K562 (cell line): ENCODE measurements around the gene FMN2. TPM values are rescaled to one million over a fixed set of nuclear protein-coding genes. Genes with fewer than 3 reads are reported as not detected.

Experiments used
- ATAC-seq: fragments of 200-7000 bp; cut with Tn5 transposase; 3 replicates; pipeline ENCODE4 v1.9.1; 2020; ENCODE audit warnings: moderate library complexity
- BruUV-seq: library from RNA; stranded (reverse); fragments of 400-500 nt; replicated peaks from 2 replicates; lab custom pipeline; 2021; lab: Mats Ljungman, UMichigan
- CTCF ChIA-PET: fragments of 300-600 bp; formaldehyde crosslinking; extraction: SDS; loops from one replicate; lab custom pipeline; 2021; ENCODE audit warnings: low intra/inter-chr PET ratio; lab: Yijun Ruan, JAX
- POLR2A ChIA-PET: fragments of 300-600, 350-650 bp; sonication (Branson Sonifier 250); formaldehyde crosslinking; extraction: SDS; loops from one replicate; lab custom pipeline; 2021; ENCODE audit warnings: antibody characterized with exemption, inconsistent platforms; lab: Yijun Ruan, JAX
- DNase-seq, 4 experiments: peaks; one replicate each; pipeline versions ENCODE4 v3.0.0 to v3.0.0-alpha.2; 2011 to 2018; ENCODE audit warnings: low spot score in 3 of 4, mixed read lengths in 3 of 4; ENCODE audit errors: extremely low read depth in 1 of 4
- FAIRE-seq: peaks from 2 replicates; lab custom pipeline; 2011; peaks lifted over from hg19 to GRCh38; lab: Jason Lieb, UNC
- H2AFZ ChIP-seq: 2 replicates; pipeline ENCODE4 v1.6.0; 2011; ENCODE audit warnings: low read depth, low read length, control low read depth, inconsistent platforms
- H3K27ac ChIP-seq: fragments of 200-600 bp; 3 replicates; pipeline ENCODE4 v1.8.0; 2011; ENCODE audit warnings: low read depth, mild to moderate bottlenecking, control low read depth, inconsistent platforms, low read length, moderate library complexity, mixed read lengths; ENCODE audit errors: extremely low read depth
- H3K27me3 ChIP-seq, 2 experiments: fragments of 300-600 bp in 1 of 2; 2 replicates in 1 of 2; 3 replicates in 1 of 2; pipeline versions ENCODE4 v1.6.0 to v1.8.0; 2011; ENCODE audit warnings: inconsistent platforms in 2 of 2, low read length in 2 of 2, mild to moderate bottlenecking in 1 of 2, mixed read lengths in 1 of 2, moderate library complexity in 1 of 2; ENCODE audit not compliant: control insufficient read depth in 2 of 2, insufficient read depth in 2 of 2
- H3K36me3 ChIP-seq: fragments of 300-600 bp; 3 replicates; pipeline ENCODE4 v1.8.0; 2011; ENCODE audit warnings: mild to moderate bottlenecking, low read length, inconsistent platforms; ENCODE audit not compliant: control insufficient read depth, insufficient read depth
- H3K4me1 ChIP-seq, 2 experiments: fragments of 200-600 bp in 1 of 2; replicated peaks in 1 of 2; 2 replicates in 1 of 2; 3 replicates in 1 of 2; pipeline versions ENCODE4 v1.5.1 to v1.8.0; 2011; ENCODE audit warnings: inconsistent platforms in 2 of 2, low read length in 2 of 2, mild to moderate bottlenecking in 1 of 2, mixed read lengths in 1 of 2, moderate library complexity in 1 of 2; ENCODE audit not compliant: control insufficient read depth in 2 of 2, insufficient read depth in 2 of 2
- H3K4me2 ChIP-seq: 2 replicates; pipeline ENCODE4 v1.6.1; 2011; ENCODE audit warnings: low read length, control low read depth, inconsistent platforms, mixed read lengths; ENCODE audit not compliant: insufficient read depth
- H3K4me3 ChIP-seq: fragments of 200-600 bp; sonication (generic), shearing (Covaris generic); 2 replicates; pipeline ENCODE4 v1.5.1; 2016; ENCODE audit warnings: control low read depth, inconsistent platforms
- H3K79me2 ChIP-seq: fragments of 200-600 bp; 3 replicates; pipeline ENCODE4 v1.8.0; 2011; ENCODE audit warnings: low read length, inconsistent platforms; ENCODE audit not compliant: control insufficient read depth, insufficient read depth
- H3K9ac ChIP-seq, 2 experiments: 2 replicates each; pipeline versions ENCODE4 v1.6.0 to v1.6.1; 2011; ENCODE audit warnings: low read depth in 2 of 2, low read length in 2 of 2, control low read depth in 1 of 2, inconsistent platforms in 1 of 2, mild to moderate bottlenecking in 1 of 2, mixed read lengths in 1 of 2; ENCODE audit not compliant: insufficient read depth in 1 of 2
- H3K9me1 ChIP-seq: one replicate; pipeline ENCODE4 v1.6.0; 2011; ENCODE audit warnings: inconsistent platforms, mild to moderate bottlenecking, low read length, moderate library complexity; ENCODE audit not compliant: control insufficient read depth, insufficient read depth
- H3K9me3 ChIP-seq: replicated peaks from 2 replicates; pipeline ENCODE4 v1.5.1; 2011; ENCODE audit warnings: low read depth, low read length, inconsistent platforms; ENCODE audit not compliant: control insufficient read depth, insufficient read depth
- H4K20me1 ChIP-seq: replicated peaks from 2 replicates; pipeline ENCODE4 v1.6.1; 2011; ENCODE audit warnings: low read length, inconsistent platforms, mixed read lengths; ENCODE audit not compliant: control insufficient read depth, insufficient read depth
- CAMTA2 ChIP-seq: fragments of 250-450 bp; sonication (Bioruptor Pico); conservative IDR thresholded peaks from 2 replicates; pipeline ENCODE4 v1.5.1; 2022
- CCAR2 ChIP-seq: fragments of 200-400 bp; formaldehyde crosslinking; IDR thresholded peaks from 2 replicates; pipeline ENCODE4 v1.6.1; 2017; ENCODE audit warnings: mild to moderate bottlenecking, low read depth, low read length
- DPF2 ChIP-seq: fragments of 450-650 bp; IDR thresholded peaks from 2 replicates; pipeline ENCODE4 v1.6.1; 2016
- FOXK1 ChIP-seq: sonication (generic); formaldehyde crosslinking; IDR thresholded peaks from 2 replicates; pipeline ENCODE4 v1.8.0; 2022; ENCODE audit warnings: missing genetic modification reagents, mild to moderate bottlenecking, borderline replicate concordance
- HMGN3 ChIP-seq: IDR thresholded peaks from 2 replicates; pipeline ENCODE4 v1.6.1; 2011; ENCODE audit warnings: borderline replicate concordance, low read depth, mild to moderate bottlenecking, mixed read lengths, low read length; ENCODE audit not compliant: insufficient read length; ENCODE audit errors: extremely low read depth
- POLR3G ChIP-seq: IDR thresholded peaks from 2 replicates; pipeline ENCODE4 v1.6.1; 2011; ENCODE audit not compliant: insufficient read length, insufficient replicate concordance; ENCODE audit errors: extremely low read depth
- ZNF41 ChIP-seq: fragments of 250-450 bp; sonication (Bioruptor Pico); conservative IDR thresholded peaks from 2 replicates; pipeline ENCODE4 v1.4.0; 2020; ENCODE audit warnings: mild to moderate bottlenecking
- ZNF445 ChIP-seq: fragments of 250-450 bp; sonication (Bioruptor Pico); IDR thresholded peaks from 2 replicates; pipeline ENCODE4 v1.4.0; 2020; ENCODE audit warnings: low read depth, mild to moderate bottlenecking, moderate library complexity
- WGBS: fragments of 100-300 bp; shearing (Covaris generic); methylation state at CpG from one replicate; pipeline ENCODE4 v1.1.6; 2016; ENCODE audit warnings: low coverage, mixed read lengths; ENCODE audit not compliant: insufficient coverage; ENCODE audit errors: missing lambda C conversion rate; 5-methylcytosine and 5-hydroxymethylcytosine counted together
- in situ Hi-C: fragments of 300-500 bp; cut with MboI; formaldehyde crosslinking; loops from 4 replicates; pipeline ENCODE4 v1.15.0; 2018; ENCODE audit warnings: inconsistent platforms, mixed read lengths
- intact Hi-C: fragments of 100-400 bp; cut with micrococcal nuclease; formaldehyde crosslinking; loops from 2 replicates; pipeline ENCODE4 v1.14.2; 2022
- polyA plus RNA-seq, 8 experiments: library from polyadenylated mRNA; depleted of rRNA in 4 of 8; stranded (reverse) in 5 of 8; unstranded in 3 of 8; fragments of >200 nt; fragmentation: Nextera tagmentation in 2 of 8; fragmentation: Illumina TruSeq in 1 of 8; extraction: Ambion mirVana in 2 of 8; extraction: Trizol in 1 of 8; gene quantifications; 2 replicates each; pipeline versions ENCODE4 v1.2.1 to v1.2.3, GENCODE V29; 2011 to 2014; ENCODE audit warnings: inconsistent platforms in 1 of 8, missing spikeins in 1 of 8
- total RNA-seq, 7 experiments: library from RNA; depleted of rRNA in 6 of 7; stranded (reverse); fragments of >200 nt in 6 of 7; fragmentation: Illumina TruSeq in 2 of 7; extraction: Trizol in 2 of 7; gene quantifications; 2 replicates each; pipeline versions ENCODE4 v1.2.1 to v1.2.3, GENCODE V29; 2011 to 2021; ENCODE audit warnings: low replicate concordance in 1 of 7
- TF ChIP-seq, protein P1 (sequence below): sonication (generic); formaldehyde crosslinking; IDR thresholded peaks from 2 replicates; pipeline ENCODE4 v1.9.0; 2022; ENCODE audit warnings: mild to moderate bottlenecking, missing genetic modification reagents
- TF ChIP-seq, protein P2 (sequence below): fragments of 250-450 bp; sonication (Bioruptor Pico); IDR thresholded peaks from 2 replicates; pipeline ENCODE4 v1.8.0; 2021; ENCODE audit warnings: moderate library complexity, mild to moderate bottlenecking, inconsistent platforms

Gene FMN2
- total and polyA plus RNA-seq, 9 of the 15 experiments (the other 6 are each of a cell fraction or from before 2014, with no cell fraction given) = 0.15 to 0.45 (median 0.16) TPM; not detected in 3

DNA sequence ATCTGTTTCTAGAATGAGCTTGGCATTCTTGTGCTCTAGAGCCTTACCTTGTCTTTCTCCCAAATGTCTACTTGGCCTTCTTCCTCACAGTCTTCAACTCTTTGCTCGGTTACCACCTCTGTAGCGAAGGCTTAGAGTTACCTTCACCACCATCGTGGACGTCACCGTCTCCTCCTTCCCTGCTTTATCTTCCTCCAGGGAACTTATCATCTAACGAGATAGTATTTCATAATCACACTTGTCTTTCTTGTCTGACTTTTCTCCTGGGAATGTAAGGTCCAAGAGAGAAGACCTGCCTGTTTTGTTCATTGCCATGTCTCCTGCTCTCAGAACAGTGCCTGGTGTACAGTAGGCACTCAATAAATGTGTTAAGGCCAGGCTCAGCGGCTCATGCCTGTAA, 404.7 kb downstream of the FMN2 start:
- Histone ChIP-seq H3K79me2 (no peaks in the 10 kb centered on the region), H3K9ac (no peak overlapping the region), H3K9me1 (no peaks in the 10 kb centered on the region), H2AFZ (no peak overlapping the region), H4K20me1 (no peaks in the 10 kb centered on the region), H3K4me2 (no peak overlapping the region), H3K27ac (no peak overlapping the region), H3K9me3 (no peaks in the 10 kb centered on the region; the same call in 1 of the 2 replicates), H3K36me3 (no peaks in the 10 kb centered on the region), H3K27me3 (no peaks in the 10 kb centered on the region), H3K4me1 (peaks cover 0 to 10% of the 10 kb centered on the region in 2 experiments; a peak in 2 of 5 replicates), H3K4me3 (no peak overlapping the region)
- CTCF ChIA-PET = no interaction called here
- DNase-seq (no peak), ATAC-seq (no peak), FAIRE-seq (no peak)
- 6% methylated on average over 7 of the region's 7 CpGs for WGBS
- no TSS peak for BruUV-seq
- TF ChIP-seq, protein P1, sequence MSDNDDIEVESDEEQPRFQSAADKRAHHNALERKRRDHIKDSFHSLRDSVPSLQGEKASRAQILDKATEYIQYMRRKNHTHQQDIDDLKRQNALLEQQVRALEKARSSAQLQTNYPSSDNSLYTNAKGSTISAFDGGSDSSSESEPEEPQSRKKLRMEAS (CRISPR knock-in tag) = no peak
- no peak for TF ChIP-seq CAMTA2
- no peak for TF ChIP-seq ZNF445
- no peak for TF ChIP-seq CCAR2
- TF ChIP-seq HMGN3 = no peak
- TF ChIP-seq FOXK1 = no peak
- TF ChIP-seq ZNF41 (CRISPR knock-in tag) = no peak
- TF ChIP-seq POLR3G = no peak
- no peak for TF ChIP-seq DPF2
- TF ChIP-seq, protein P2, sequence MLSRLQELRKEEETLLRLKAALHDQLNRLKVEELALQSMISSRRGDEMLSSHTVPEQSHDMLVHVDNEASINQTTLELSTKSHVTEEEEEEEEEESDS = no peak
- intact Hi-C loops = no loop called here
- in situ Hi-C loops = no loop called here
- POLR2A ChIA-PET = no interaction called here
